HEK293T (cell line): ENCODE results near the gene STIM1.

Source experiments
- CTCF ChIA-PET: fragments of 350-600 bp; formaldehyde crosslinking; extraction: SDS; loops from one replicate; lab custom pipeline; 2021; ENCODE audit warnings: antibody characterized with exemption, inconsistent platforms; lab: Yijun Ruan, JAX
- POLR2A ChIA-PET: fragments of 350-600 bp; formaldehyde crosslinking; extraction: SDS; loops from one replicate; lab custom pipeline; 2020; ENCODE audit warnings: antibody characterized with exemption, inconsistent platforms; lab: Yijun Ruan, JAX
- DNase-seq: peaks from one replicate; pipeline ENCODE4 v3.0.0; 2012; ENCODE audit warnings: mixed read lengths; ENCODE audit errors: extremely low spot score
- ARNT ChIP-seq: fragments of 450-650 bp; IDR thresholded peaks from 2 replicates; pipeline ENCODE4 v1.6.1; 2017; ENCODE audit warnings: mild to moderate bottlenecking
- BHLHE40 ChIP-seq: fragments of 450-650 bp; IDR thresholded peaks from 2 replicates; pipeline ENCODE4 v1.6.1; 2016; ENCODE audit warnings: mild to moderate bottlenecking, moderate library complexity, borderline replicate concordance
- CTBP1 ChIP-seq: fragments of 450-650 bp; IDR thresholded peaks from 2 replicates; pipeline ENCODE4 v1.6.1; 2016; ENCODE audit warnings: borderline replicate concordance
- ELF4 ChIP-seq: fragments of 450-650 bp; IDR thresholded peaks from 2 replicates; pipeline ENCODE4 v1.6.1; 2017; ENCODE audit warnings: antibody characterized with exemption
- FOXA1 ChIP-seq: fragments of 450-650 bp; IDR thresholded peaks from 2 replicates; pipeline ENCODE4 v1.6.1; 2016; ENCODE audit warnings: mild to moderate bottlenecking
- FOXK2 ChIP-seq: fragments of 450-650 bp; IDR thresholded peaks from 2 replicates; pipeline ENCODE4 v1.6.1; 2016; ENCODE audit warnings: mild to moderate bottlenecking
- FOXM1 ChIP-seq: fragments of 450-650 bp; IDR thresholded peaks from 2 replicates; pipeline ENCODE4 v1.6.1; 2017; ENCODE audit warnings: mild to moderate bottlenecking, borderline replicate concordance
- HDGF ChIP-seq: fragments of 450-650 bp; IDR thresholded peaks from 2 replicates; pipeline ENCODE4 v1.6.1; 2017; ENCODE audit warnings: antibody characterized with exemption, borderline replicate concordance
- L3MBTL2 ChIP-seq: fragments of 450-650 bp; conservative IDR thresholded peaks from 2 replicates; pipeline ENCODE4 v1.6.1; 2016; ENCODE audit warnings: mild to moderate bottlenecking
- LEF1 ChIP-seq: fragments of 450-650 bp; IDR thresholded peaks from 2 replicates; pipeline ENCODE4 v1.6.1; 2017; ENCODE audit warnings: mild to moderate bottlenecking, borderline replicate concordance
- NFRKB ChIP-seq: fragments of 450-650 bp; IDR thresholded peaks from 2 replicates; pipeline ENCODE4 v1.6.1; 2016; ENCODE audit warnings: mild to moderate bottlenecking, moderate library complexity
- PKNOX1 ChIP-seq: fragments of 450-650 bp; IDR thresholded peaks from 2 replicates; pipeline ENCODE4 v1.6.1; 2016
- SP1 ChIP-seq: fragments of 450-650 bp; IDR thresholded peaks from 2 replicates; pipeline ENCODE4 v1.6.1; 2017
- SUZ12 ChIP-seq: fragments of 450-650 bp; IDR thresholded peaks from 2 replicates; pipeline ENCODE4 v1.6.1; 2016; ENCODE audit warnings: mild to moderate bottlenecking
- TARDBP ChIP-seq: fragments of 450-650 bp; IDR thresholded peaks from 2 replicates; pipeline ENCODE4 v1.6.1; 2016
- ZNF384 ChIP-seq: fragments of 450-650 bp; IDR thresholded peaks from 2 replicates; pipeline ENCODE4 v1.6.1; 2016

The STIM1 gene

GRCh38 chr11:3926458-3927095 is 71.1 kb downstream of the STIM1 start:
- no peak for TF ChIP-seq ELF4
- TF ChIP-seq TARDBP = no peak
- TF ChIP-seq FOXA1 = no peak
- no peak for TF ChIP-seq SUZ12
- TF ChIP-seq FOXM1 = no peak
- no peak for TF ChIP-seq HDGF
- TF ChIP-seq ARNT = no peak
- TF ChIP-seq L3MBTL2 = no peak
- TF ChIP-seq BHLHE40 = no peak
- TF ChIP-seq CTBP1 = no peak
- no peak for TF ChIP-seq SP1
- TF ChIP-seq ZNF384 = no peak
- no peak for TF ChIP-seq FOXK2
- no peak for TF ChIP-seq LEF1
- no peak for TF ChIP-seq PKNOX1
- no peak for TF ChIP-seq NFRKB
- ChIA-PET POLR2A (interaction anchor here (2.2 kb wide), 1 partner anchor 72 kb away, joined by 5 read pairs; the partner anchor contains the start of gene STIM1), CTCF (interaction anchor here (1.0 to 1.4 kb wide), 2 partner anchors 137 to 147 kb away, joined by 3 to 6 read pairs; no protein-coding TSS in a partner anchor)
- no peak for DNase-seq

- DNase-seq = no peak
- TF ChIP-seq NFRKB (no peak), CTBP1 (no peak), ZNF384 (no peak)
- CTCF ChIA-PET = interaction anchor here (1.0 to 1.4 kb wide), 2 partner anchors 136 to 146 kb away, joined by 3 to 6 read pairs; no protein-coding TSS in a partner anchor
- POLR2A ChIA-PET = interaction anchor here (2.2 kb wide), 1 partner anchor 72 kb away, joined by 5 read pairs; the partner anchor contains the start of gene STIM1
These were observed 71.8 kb downstream of the STIM1 start for GRCh38 chr11:3927129-3927796.

- CTCF ChIA-PET = interaction anchor here (0.7 to 1.7 kb wide), 2 partner anchors 114 to 143 kb away, joined by 3 to 7 read pairs; no protein-coding TSS in a partner anchor
- no peak for TF ChIP-seq HDGF
- TF ChIP-seq TARDBP = no peak
- no peak for TF ChIP-seq L3MBTL2
- TF ChIP-seq BHLHE40 = no peak
- TF ChIP-seq FOXK2 = no peak
- no peak for TF ChIP-seq SP1
- TF ChIP-seq FOXM1 = no peak
- POLR2A ChIA-PET = no interaction called here
- no peak for DNase-seq
These were observed 73.8 kb downstream of the STIM1 start for GRCh38 chr11:3929232-3929631.

- CTCF ChIA-PET = interaction anchor here (1.7 kb wide), 1 partner anchor 143 kb away, joined by 7 read pairs; no protein-coding TSS in a partner anchor
- DNase-seq = no peak
- POLR2A ChIA-PET = no interaction called here
- TF ChIP-seq FOXA1 = no peak
- no peak for TF ChIP-seq L3MBTL2
- no peak for TF ChIP-seq BHLHE40
- no peak for TF ChIP-seq ARNT
- no peak for TF ChIP-seq NFRKB
- TF ChIP-seq CTBP1 = no peak
- no peak for TF ChIP-seq ELF4
- TF ChIP-seq PKNOX1 = no peak
- TF ChIP-seq SUZ12 = no peak
- TF ChIP-seq SP1 = no peak
- TF ChIP-seq LEF1 = no peak
- TF ChIP-seq HDGF = no peak
- no peak for TF ChIP-seq FOXK2
- no peak for TF ChIP-seq ZNF384
- TF ChIP-seq TARDBP = no peak
- TF ChIP-seq FOXM1 = no peak
These were observed 74.2 kb downstream of the STIM1 start for GRCh38 chr11:3929649-3930048.

GRCh38 chr11:3932698-3933097 is 77.2 kb downstream of the STIM1 start:
- ChIA-PET CTCF (no interaction called here), POLR2A (no interaction called here)
- DNase-seq = no peak
- no peak for TF ChIP-seq ARNT

- CTCF ChIA-PET = no interaction called here
- POLR2A ChIA-PET = no interaction called here
- no peak for DNase-seq
- TF ChIP-seq ELF4 = no peak
- no peak for TF ChIP-seq ZNF384
- TF ChIP-seq L3MBTL2 = no peak
- no peak for TF ChIP-seq PKNOX1
- no peak for TF ChIP-seq HDGF
- TF ChIP-seq LEF1 = no peak
- TF ChIP-seq BHLHE40 = no peak
These were observed 77.7 kb downstream of the STIM1 start for GRCh38 chr11:3933165-3933628.
